Activated naive CD8-positive, alpha-beta T cell treated with anti-CD3 and anti-CD28 coated beads, Interleukin-2, amount 50 U/mL, for 16 hours (primary cell): ENCODE measurements around the gene RHD.
"Not testable (repeated sequence)": the region's sequence is repeated elsewhere in the genome, so short reads cannot be mapped to it uniquely, and the experiment has no call there.

Source experiments
- DNase-seq: peaks from one replicate; pipeline ENCODE4 v3.0.0-alpha.2; 2020; ENCODE audit warnings: low read depth, low spot score

RHD gene

DNA sequence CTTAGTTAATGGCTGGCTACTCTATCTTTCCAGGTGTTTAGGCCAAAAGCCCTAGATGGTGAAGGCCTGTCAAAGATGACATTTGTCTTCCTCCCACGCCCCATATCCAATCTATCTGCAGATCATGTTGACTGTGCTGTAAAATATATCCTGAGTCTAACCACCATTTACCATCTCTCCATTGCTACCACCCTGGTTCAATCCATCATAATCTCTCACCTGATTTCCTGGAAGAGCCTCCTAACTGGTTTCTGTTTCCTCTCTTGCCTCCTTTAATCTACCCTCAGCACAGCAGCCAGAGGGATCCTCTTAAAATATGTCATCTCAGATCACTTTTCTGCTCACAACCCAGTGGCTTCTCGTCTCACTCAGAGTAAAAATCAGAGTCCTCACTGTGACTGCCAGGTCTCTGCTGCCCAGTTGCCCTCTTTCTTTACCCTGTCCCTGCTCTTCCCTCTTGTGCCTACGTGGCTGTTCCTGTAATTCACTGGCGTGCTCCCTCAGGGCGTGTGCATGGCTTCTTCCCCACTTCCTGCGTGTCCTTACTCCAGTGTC, 83.6 kb downstream of the RHD start:
- DNase-seq = no peak

DNA sequence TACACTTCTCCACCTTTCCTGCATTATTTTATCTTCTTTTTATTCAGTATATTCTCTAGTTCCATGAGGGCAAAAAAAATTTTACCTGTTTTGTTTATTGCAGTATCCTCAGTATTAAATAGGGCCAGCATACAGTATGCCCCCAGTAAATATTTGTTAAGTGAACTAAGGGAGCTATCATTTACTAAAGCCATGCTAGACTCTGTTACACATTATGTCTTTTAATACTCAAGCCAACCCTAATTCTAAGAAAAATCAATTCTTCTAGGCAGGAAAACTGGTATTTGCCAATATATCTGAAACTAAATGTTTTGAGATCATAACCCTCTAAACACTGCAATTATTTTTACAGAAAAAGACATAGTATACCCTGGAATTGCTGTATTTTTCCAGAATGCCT, 84.1 kb downstream of the RHD start:
- DNase-seq = no peak

DNA sequence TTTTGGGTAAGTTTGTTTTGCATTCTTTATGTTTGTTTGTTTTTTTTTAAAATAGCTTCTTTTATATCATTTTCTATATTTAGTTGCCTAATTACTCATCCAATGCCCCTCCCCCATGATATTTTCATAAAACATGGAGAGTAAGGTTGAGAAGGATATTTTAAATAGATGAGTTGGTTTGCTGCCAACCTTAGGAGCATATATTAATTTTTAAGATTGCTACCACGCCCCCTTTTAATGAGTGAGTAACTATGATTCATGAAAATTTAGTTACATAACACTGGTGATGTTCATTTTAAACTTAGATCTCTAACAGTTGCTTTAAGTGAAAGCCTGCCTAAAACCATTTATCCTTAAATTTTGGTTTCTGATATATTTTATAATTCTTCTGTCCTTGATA, 84.5 kb downstream of the RHD start:
- DNase-seq = no peak

DNA sequence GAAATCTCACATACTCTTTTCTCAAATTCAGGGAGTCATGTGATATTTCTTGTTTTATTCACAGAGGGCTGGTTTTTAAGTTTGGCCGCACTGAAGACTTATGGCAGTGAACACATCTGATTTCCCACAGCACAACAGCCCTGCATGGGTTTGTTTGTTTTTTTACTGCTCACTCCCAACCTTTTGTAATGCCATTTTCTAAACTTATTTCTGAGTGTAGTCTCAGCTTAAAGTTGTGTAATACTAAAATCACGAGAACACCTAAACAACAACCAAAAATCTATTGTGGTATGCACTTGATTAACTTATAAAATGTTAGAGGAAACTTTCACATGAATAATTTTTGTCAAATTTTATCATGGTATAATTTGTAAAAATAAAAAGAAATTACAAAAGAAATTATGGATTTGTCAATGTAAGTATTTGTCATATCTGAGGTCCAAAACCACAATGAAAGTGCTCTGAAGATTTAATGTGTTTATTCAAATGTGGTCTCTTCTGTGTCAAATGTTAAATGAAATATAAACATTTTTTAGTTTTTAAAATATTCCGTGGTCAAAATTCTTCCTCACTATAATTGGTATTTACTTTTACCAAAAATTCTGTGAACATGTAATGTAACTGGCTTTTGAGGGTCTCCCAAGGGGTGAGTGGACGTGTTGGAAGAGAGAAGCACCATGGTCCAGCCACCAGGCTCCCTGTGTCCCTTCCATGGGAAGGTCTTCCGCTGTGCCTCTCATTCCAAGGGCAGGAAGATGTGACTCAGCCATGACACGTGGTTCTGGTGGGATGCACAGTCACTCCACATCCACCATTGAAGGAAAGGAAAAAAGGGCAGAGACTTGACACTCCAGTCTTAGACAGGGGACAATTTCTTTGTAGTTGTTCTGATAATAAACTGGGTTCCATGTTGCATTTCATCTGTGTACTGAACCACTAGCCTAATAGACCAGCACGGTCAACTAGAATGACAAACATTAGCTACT, 88.6 kb downstream of the RHD start:
- DNase-seq = no peak

DNA sequence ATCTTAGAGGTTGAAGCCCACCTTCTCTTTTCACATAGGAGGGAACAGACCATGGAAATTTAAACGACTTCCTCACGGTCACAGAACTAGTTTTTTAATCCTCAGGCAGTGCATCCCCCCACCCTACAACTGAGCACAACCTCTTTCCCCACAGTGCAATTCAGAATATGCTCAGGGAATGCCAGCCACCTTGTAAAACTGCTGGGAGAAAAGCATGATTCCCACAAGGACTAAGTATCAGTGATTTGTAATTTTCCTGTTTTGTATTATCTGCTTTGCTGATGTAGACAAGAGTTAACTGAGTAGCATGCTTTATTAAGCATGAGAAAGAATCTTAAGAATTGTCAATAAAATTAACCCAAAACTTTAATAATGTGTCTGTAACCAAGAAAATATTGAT, 89.6 kb downstream of the RHD start:
- no peak for DNase-seq

DNA sequence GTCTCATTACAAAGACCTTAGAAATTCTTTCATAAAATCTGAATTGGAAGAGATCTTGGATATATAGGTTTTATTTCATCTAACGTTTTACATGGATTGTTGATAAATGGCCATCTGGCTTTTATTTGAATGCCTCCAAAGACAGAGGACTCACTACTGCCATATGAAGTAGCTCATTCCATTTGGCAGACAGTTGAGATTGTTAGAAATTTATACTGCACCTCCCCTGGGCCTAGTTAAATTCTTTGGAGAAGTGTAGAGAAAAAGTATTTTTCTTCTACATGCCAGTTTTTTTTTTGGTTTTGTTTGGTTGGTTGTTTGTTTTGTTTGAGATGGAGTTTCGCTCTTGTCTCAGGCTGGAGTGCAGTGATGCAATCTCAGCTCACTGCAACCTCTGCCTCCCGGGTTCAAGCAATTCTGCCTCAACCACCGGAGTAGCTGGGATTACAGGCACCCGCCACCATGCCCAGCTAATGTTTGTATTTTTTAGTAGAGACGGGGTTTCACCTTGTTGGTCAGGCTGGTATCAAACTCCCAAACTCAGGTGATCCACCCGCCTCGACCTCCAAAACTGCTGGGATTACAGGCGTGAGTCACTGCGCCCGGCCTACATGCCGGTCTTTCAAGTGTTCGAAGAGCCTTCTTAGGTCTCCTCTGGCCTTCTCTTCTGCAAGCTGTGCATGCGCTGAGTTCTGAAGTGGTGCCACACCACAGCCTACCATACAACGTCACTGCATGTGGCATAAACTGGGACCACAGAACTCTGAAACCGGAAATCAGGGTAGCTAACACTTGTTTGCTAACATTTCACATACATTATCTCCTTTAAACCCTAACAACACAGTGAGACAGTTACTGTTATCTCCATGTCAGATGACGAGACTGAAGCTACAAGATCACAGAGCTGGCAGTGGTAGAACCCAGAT, 90.6 kb downstream of the RHD start:
- DNase-seq = not testable (repeated sequence)

DNA sequence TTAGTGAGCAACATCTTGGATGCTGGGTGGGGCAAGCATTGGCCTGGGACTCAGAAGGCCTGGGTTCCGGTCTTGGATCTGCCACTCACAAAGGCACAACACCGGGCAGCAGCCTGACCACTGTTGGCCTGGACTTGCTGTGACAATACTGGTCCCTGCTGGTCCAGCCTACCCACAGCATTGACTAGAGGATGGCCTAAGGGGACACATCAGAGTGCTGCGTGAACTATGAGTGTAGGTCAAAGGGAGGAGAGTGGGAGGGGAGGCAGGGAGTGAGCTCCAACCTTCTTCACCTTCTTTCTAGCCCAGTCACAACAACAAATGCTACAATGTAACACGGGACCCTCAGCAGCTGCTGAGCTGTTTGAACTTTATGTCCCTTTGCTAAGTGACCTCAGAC, 96.9 kb downstream of the RHD start:
- no peak for DNase-seq

DNA sequence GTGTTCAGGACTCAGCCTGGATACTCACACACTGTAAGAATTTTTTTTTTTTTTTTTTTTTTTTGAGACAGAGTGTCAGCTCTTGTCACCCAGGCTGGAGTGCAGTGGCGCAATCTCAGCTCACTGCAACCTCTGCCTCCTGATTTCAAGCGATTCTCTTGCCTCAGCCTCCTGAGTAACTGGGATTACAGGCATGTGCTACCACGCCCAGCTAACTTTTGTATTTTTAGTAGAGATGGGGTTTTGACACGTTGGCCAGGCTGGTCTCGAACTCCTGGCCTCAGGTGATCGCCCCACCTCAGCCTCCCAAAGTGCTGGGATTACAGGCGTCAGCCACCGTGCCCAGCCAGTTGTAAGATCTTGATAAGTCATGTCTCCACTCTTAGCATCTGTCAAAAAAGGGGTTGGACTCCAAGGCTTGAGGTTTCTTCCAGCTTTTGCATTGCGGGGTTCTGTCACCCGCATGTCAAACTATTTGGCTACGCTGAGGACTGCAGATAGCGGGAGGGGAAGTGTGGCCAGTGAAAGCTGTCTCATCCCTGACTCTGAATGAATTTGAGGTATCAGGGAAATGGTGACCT, 97.5 kb downstream of the RHD start:
- not testable (repeated sequence) for DNase-seq

DNA sequence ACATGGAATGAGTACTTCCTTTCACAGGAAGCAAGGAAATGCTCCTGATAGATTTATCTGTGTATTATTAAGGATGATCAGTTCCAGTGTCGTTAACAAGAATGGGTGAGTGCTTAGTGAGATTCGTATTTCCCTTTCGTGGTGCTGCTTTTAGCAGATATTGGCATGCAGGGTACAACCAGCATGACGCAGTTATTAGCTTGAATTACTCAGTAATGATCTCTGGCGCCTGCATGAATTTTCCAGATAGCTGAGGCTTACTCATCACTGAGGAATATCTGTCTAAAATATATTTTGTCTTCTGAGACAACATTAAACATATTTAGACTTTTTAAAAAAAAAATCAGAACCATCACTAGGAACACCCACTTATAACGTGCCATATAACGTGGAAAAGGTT, 99.4 kb downstream of the RHD start:
- not testable (repeated sequence) for DNase-seq

DNA sequence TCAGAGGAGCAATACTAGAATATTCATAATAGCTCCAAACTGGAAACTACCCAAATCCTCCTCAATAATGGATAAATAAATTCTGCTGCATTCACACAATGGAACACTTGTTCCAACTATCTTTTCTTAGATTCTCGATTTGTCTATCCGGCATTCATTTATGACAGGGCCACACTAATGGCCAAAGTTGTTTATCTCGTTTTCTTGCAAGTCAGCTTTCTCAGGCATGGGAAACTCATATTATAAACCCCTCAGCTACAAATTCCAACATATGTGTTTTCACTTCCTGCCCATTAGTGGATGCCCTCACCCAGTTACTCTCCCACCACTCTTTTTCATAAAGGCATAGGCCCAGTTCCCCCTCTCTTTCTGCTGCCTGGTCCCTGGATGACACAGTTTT, 106.1 kb downstream of the RHD start:
- DNase-seq = not testable (repeated sequence)
